GM18868 (cell line): ENCODE measurements around the gene SLC7A7.
"Not testable (repeated sequence)": the region's sequence is repeated elsewhere in the genome, so short reads cannot be mapped to it uniquely, and the experiment has no call there.

Experiments used
- ATAC-seq: cut with Tn5 transposase; IDR thresholded peaks from one replicate; pipeline ENCODE4 v1.9.1; 2021; ENCODE audit warnings: mild to moderate bottlenecking, moderate library complexity; ENCODE audit not compliant: unreplicated experiment

SLC7A7 gene

DNA sequence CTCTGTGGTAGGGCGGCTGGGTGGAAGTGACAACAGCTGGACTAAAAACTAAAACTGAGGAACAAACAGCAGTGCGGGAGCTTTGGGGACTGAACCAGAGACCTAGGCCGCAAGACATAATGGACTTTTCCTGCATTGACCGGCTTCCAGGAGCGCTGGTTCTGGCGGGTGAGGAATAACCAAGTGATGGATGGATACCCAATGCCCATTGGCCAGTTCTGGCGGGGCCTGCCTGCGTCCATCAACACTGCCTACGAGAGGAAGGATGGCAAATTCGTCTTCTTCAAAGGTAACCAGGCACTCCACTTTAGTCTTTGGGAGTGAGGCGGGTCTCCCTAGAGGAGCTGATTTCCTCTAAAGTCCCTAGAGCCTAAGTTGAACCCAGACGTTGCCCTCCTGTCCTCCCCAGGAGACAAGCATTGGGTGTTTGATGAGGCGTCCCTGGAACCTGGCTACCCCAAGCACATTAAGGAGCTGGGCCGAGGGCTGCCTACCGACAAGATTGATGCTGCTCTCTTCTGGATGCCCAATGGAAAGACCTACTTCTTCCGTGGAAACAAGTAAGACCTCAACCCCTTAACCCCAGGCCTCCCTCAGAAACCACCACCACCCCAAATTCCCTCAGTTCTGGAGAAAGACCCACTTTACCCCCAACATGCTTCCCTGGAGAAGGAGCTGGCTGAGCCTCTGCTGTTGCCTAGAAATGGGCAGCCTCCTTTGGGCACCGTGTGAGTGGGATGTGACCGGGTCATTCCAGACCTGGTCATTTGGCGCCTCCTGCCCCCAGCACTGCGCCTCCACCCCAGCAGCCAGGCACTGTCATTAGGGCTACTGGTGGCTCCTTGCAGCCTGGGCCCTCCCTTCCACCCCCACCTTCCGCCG is 29.2 kb upstream of the SLC7A7 start:
- no peak for ATAC-seq

DNA sequence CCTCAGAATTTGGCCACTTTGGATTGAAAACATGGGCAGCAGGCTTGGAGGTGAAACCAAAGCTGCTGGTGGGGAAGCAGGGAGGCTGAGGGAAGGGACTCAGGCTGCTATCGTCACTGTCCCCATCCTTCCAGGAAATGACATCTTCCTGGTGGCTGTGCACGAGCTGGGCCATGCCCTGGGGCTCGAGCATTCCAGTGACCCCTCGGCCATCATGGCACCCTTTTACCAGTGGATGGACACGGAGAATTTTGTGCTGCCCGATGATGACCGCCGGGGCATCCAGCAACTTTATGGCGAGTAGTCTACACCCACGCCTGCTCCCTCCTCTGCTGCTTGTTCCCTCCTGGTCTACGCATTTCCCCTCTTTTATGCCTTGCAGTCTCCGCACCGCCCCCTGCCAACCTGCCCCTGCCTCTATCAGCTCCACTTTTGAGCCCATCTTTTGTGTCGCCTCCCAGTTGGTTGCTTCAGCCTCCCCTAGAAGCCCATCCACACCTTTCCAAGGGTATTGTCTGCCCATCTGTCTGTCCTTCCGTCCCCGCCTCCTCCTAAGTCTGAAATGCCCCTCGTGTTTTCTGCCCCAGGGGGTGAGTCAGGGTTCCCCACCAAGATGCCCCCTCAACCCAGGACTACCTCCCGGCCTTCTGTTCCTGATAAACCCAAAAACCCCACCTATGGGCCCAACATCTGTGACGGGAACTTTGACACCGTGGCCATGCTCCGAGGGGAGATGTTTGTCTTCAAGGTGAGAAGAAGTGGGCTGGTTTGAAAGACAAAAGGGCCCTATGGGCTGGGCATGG is 28.1 kb upstream of the SLC7A7 start:
- no peak for ATAC-seq

DNA sequence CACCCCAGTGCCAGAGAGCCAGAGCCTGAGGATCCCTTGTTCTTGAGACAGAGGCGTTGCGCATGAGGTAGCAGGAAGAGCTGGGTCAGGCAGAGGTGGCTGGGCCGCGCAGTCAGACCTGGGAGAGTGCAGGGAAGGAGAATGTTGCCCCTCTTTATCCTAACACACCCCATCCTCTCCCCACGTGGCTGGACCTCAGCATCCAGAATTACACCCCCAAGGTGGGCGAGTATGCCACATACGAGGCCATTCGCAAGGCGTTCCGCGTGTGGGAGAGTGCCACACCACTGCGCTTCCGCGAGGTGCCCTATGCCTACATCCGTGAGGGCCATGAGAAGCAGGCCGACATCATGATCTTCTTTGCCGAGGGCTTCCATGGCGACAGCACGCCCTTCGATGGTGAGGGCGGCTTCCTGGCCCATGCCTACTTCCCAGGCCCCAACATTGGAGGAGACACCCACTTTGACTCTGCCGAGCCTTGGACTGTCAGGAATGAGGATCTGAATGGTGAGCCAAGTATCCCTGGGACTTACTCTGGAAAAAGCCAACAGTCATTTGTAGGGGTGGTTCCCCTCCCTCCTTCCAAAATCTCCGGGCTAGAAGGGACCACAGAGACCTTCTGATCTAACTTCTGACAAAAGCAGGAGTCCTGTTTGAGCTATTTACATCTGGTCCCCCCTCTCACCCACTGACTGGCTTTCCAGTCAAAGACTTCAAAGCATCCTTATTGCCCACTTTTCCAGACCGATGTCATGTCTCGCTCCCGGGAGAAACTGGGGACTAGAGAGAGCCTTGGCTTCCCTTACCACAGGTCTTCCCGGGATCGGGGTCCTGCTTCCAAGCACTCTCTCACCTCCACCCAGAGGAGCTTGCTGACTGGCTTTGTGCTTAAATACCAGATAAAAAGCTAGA is 27.2 kb upstream of the SLC7A7 start:
- no peak for ATAC-seq

DNA sequence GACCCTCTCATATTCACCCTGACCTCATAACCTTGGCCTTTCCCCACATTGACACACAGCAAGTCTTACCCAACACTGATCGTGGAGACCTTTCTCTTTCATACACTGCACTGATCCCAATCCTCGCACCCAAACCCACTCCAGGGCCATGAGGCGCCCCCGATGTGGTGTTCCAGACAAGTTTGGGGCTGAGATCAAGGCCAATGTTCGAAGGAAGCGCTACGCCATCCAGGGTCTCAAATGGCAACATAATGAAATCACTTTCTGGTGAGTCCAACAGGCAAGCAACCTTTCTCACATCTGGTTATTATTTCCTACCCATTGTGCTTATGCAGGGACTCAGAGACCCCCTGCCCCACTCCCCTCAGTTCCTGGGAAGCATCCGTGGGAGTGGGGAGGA is 26.5 kb upstream of the SLC7A7 start:
- ATAC-seq: no peak

DNA sequence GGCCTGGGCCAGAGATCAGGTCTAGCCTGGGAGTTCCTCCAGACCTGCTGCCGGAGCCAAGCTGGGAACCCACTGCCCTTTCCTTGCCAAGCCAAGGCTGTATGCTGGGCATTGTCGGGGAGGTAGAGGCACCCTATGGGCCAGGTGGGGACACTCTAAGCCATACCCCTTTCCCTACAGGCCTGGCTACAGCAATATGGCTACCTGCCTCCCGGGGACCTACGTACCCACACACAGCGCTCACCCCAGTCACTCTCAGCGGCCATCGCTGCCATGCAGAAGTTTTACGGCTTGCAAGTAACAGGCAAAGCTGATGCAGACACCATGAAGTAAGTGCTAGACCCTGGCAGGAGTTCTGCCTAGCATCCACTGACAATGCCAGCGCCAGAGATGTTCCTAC is 26.1 kb upstream of the SLC7A7 start:
- ATAC-seq: no peak

DNA sequence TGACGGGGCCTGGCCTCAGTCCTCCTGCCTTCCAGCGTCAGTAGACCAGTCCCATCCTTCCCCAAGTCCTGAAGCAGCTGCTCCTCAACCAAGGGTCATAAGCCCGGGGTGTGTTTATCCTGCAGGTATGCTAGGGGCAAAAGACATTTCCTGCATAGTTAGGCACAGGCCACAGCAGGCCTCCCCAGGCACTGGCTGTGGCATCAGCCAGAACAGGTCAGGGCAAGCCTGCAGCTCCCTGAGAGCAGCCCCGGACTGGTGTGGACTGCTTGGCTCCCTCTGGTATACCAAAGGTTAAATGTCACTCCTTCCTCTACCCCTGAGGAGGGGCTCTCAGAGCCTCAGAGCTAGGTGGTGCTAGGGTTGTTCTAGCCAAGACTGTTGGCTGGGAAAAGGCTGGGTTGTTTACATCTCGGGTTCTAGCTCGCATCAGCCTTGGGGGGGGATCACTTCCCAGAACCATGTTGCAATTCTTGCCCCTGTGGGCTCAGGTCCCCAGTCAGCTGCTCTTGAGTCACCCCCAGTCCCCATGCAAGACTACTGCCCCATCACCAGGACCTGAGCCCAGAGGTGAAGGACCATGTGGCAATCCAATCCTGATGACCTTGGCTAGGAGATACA is 24.0 kb upstream of the SLC7A7 start:
- ATAC-seq: no peak

DNA sequence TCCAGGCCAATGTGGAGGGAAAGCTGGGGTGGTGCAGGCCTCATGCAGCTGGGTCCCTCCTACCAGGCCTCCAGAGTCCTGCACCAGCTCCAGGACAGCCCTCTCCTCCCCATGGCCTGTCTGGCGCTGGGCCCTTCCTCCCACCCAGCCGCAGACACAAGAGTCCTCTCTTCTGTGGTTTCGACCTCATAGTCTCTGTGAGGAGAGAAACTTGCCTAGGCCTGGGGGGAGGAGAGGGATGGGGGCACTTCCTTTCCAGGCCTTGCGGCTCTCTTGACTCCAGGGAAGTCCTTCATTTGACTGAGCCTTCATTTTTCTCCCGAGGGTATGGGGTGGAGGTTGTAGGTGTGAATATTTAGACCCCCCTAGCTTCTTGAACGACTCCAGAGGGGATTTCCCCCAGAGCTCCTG is 23.4 kb upstream of the SLC7A7 start:
- no peak for ATAC-seq

DNA sequence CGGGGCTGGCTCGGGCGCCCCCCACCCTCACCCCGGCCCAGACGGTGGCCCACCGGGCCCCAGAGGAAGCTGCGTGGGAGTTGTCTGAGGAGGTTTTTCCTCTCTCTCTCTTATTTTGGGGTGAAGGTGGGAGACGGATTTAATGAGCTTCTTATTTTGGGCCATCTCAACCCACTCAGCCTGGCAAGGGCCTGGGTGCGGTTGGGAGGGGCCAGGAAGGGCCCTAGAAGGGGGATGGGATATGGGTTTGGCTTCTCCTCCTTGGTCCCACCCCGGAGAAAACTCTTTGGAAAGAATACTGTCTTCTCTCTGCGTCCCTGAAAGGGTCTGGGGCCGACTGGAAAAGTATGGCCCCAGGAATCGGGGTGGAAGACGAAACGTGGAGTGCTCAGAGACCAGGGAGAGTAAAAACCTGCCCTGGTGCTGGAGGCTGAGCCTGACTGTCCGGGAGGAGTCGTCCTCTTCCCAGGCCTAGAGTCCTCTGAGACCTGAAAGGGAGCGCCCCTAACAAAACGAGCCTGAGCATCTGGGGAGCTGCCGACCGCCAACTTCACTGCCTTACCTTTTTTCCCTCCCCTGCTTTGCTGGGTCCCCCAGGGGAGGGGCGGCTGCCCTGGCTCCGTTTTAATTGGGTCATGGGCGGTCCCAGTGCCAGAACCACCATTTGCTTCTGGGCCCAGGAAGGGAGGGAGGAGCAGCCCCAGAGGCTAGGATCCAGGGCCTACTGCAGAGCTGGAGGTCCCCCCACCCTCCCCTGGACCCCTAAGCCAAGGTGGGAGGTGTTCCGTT is 22.7 kb upstream of the SLC7A7 start:
- ATAC-seq: no peak

DNA sequence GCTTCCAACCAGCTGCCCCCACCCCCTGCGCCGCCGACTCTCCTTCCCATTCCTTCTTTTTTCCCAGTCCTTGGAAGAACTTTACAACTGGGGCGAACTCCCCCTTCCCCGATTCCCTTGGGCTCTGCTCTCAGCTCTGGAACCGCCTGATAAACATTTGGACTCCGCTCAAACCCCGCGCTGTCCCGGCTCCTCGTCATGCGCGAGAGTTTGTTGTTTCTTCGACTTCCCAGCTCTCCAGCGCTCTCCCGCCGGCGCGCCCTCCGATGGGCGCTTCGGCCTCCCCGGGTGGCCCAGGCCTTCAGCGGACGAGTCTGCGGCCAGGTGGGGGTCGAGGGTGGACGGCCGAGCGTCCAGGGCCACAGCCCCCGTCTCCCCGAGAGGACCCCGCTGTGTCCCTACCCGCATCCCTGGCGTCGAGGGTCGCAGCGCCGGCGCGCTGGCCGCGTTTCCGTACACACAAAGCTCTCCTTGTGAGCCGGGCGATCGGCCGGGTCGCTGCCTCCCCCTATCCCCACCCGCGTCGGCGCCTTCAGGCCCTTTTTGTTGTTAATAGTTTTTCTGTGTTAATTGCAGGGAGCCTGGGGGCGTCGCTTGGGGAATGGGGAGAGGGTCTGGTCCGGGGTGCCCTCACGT is 22.0 kb upstream of the SLC7A7 start:
- ATAC-seq: no peak

DNA sequence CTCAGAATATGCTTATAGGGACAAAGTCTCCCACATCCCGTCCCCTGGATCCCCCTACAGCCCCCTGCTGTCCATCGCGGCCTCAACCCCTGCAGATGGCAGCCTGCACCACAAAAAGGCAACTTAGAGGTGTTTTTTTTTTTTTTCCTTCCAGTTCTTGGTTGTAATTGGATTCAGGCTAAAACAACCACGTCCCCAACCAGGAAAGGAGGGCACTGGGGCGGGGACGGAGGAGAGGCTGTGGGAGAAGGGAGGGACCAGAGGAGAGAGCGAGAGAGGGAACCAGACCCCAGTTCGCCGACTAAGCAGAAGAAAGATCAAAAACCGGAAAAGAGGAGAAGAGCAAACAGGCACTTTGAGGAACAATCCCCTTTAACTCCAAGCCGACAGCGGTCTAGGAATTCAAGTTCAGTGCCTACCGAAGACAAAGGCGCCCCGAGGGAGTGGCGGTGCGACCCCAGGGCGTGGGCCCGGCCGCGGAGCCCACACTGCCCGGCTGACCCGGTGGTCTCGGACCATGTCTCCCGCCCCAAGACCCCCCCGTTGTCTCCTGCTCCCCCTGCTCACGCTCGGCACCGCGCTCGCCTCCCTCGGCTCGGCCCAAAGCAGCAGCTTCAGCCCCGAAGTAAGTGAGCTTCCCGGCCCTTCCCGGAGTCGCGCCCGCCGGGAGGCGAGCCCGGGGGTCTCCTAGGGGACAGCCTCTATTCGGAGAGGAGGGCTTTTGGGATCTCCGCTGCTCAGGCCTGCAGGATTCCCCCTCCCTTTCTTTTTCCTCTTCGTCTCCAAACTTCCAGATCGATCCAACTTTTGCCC is 21.3 kb upstream of the SLC7A7 start, which contains the start of gene MMP14:
MMP14 (plus strand) TSS at position 285 of the 813 bp plus-strand sequence; CDS start at position 518, 233 bp downstream.
- ATAC-seq: no peak

DNA sequence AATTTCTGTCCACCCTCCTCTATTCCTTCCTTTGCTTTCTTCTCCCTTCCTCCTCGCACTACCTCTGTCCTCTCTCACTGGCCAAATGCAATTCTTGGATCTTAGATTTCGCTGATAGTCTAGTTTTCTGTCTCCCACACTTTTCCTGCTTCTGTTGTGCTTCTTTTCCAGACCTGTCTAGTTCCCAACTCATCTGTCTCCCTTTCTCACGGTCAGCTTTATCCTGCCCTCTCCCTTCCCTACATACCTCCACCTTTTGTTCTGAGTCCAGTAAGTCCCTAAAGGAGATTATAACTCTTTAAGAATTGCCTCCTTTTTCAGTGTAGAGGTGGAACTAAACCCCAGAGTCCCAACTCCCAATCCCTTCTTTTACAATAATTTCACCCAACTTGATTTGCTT is 20.3 kb upstream of the SLC7A7 start:
- ATAC-seq: no peak

DNA sequence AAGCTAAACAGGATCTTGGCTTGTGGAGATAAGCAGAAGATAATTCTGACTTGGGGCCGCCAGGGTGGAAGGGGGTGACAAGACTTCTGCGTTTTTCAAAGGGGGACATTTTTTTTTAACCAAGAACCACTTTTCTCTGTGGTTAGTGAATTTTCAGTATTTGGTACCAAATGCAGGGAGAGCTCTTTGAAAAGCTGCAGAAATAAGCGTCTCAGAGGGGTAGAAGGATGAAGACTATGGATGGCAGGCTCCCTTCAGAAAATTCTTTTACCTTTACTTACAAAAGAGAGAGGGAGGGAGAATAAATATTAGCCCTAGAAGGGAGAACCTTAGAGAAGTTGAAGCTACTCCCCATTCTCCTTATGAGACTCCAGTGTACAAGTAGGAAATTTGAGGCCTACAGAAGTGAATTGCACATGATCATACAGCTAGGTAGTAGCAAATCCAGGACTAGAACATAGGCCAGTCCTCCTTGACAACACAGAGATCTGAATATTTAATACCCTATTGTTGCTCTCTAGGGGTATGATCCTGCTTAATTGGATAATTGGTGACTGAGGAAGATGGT is 15.3 kb upstream of the SLC7A7 start:
- ATAC-seq: no peak

DNA sequence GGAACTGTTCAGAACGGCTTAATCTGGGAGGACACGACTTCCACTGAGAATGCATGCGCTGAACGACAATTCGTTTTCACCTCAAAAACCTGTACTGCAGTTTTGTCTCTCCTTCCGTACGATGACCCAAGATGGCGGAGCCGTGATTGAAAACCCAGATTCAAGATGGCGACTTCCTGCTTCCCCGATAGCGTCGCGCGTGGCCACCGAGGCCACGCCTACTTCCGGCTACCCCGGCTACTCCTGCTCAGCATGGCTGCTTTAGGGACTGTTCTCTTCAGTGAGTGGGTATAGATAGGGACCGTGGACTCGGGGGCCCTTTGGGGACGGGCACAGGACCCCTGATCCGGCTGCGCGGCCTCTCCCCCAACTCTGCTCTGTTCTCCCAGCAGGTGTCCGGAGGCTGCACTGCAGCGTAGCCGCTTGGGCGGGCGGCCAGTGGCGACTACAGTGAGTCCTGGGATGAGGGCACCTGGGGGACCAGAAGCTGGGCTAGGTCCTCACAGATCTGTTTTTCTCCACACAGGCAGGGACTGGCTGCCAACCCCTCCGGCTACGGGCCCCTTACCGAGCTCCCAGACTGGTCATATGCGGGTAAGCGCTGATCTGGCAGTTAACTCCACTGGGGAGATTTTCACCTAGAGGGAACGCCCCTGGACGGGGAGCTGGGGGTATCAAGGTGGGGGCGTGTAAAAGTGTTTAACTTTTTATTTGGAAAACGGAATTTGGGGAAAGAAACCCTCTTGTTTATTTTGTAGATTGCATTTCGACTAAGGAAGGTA is 14.6 kb upstream of the SLC7A7 start, which contains the start of gene MRPL52:
MRPL52 (plus strand) TSS at position 227 of the 782 bp plus-strand sequence; CDS start at position 253, 26 bp downstream.
- peak; percentile 95 for ATAC-seq

DNA sequence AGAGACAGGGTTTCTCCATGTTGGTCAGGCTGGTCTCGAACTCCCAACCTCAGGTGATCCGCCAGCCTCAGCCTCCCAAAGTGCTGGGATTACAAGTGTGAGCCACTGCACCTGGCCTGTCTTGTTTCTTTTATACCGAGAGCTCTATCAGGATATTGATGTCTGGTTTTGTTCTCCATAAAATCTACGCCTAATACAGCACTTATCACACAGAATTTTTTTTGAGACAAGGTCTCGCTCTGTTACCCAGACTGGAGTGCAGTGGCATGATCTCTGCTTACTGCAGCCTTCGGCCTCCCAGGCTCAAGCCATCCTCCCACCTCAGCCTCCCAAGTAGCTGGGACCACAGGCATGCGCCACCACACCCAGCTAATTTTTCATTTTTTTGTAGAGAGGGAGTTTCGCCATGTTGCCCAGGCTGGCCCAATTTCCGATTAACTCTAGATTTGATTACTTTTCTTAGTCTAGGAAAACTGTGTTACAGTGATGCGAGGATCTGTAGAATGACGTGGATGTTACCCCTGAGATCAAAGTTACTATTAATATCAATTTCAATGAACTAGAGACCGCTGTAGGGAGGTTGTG is 13.9 kb upstream of the SLC7A7 start:
- not testable (repeated sequence) for ATAC-seq

DNA sequence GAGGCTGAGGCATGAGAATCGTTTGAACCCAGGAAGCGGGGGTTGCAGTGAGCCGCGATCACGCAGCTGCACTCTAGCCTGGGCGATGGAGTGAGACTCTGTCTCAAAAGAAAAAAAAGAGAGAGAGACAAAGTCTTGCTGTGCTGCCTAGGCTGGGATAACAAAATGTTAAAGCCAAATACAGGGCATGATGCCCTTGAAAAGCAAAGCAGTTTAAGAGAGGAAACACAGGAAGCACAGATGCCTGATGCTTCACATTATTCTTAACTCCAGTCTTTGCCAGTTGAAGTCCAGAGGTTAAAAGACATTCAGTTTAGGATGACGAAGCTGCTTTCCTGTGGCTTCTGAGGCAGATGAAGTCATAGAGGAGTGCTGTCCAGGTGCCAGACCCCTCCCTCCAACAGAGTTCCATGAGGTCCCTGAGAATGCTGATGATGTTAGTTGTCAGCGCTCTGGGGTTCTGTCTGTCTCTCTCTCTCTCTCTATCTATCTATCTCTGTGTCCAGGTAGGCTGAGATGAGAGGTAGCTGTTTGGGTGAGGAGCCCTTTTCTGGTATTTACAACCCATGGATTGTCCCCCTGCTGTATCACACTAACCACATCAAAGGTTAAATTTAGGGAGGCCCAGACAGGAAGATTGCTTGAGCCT is 9.6 kb upstream of the SLC7A7 start:
- ATAC-seq: no peak

DNA sequence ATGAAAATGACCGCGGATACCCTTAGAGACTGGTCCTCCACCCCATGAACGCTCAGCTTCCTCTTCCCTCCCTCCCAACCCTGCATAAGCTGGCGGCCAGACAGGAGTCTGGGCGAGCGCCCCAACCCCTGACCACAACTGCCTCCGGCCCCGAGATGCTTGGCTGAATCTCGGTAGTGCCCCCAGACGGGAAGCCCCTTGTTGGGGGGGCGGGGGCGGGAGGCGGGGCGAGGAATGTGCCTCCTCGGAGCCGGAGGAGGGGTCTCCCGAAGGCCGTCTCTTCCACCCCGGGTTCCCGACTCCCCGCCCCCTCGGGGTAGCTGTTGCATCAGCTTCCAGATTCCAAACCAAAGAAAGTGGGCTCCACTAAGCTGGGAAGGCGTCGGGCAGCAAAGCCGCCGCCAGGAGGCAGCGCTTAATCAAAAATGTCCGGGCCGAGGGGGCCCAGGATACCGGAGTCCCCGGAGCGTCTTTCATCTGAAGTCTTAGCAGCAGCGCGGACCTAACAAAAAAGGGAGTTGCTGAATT is 7.4 kb upstream of the SLC7A7 start:
- peak; percentile 46 for ATAC-seq
